ACHN (cell line): ENCODE measurements around the gene KCNIP1.

Experiments used
- DNase-seq: peaks from one replicate; pipeline ENCODE4 v3.0.0-alpha.2; 2015
- in situ Hi-C: cut with HindIII; loops from 2 replicates; pipeline ENCODE4 v1.10.0; 2017; ENCODE audit warnings: low sequenced_read_pairs, low pct_ligation_motif_present, low pct_unique_long_range_greater_than_20kb

The KCNIP1 gene

DNA sequence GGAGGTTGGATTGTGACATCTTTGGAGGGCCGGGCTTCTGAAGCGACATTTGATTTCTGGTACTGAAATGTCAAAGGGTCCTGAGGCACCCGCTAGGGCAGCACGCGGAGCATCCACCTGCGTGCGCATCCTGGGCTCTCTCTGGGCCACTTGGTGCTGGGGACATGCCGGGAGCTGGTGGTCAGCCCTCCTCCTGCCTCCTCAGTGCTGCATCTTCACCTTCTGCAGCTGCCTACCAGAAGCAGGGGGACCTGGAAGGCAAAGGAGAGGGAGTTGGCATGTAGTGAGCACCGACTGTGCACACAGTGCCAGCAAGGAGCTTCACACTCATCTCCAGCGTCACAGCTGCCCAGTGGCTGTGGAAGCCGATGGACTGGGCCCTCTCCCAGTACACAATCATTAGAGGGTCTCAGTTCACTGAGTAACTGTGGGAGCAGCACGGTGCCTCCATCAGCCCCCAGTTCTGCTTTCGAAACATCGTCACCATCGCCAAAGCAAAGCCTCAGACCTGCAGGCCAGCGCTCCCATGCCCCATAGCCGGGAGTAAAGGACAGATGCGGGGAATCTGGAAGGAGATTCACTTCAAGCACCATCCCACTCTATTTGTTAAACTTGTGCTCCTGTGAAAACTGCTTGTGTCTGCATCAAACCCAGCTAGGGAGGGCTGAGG, 138.4 kb downstream of the KCNIP1 start:
- in situ Hi-C loops = no loop called here
- no peak for DNase-seq

DNA sequence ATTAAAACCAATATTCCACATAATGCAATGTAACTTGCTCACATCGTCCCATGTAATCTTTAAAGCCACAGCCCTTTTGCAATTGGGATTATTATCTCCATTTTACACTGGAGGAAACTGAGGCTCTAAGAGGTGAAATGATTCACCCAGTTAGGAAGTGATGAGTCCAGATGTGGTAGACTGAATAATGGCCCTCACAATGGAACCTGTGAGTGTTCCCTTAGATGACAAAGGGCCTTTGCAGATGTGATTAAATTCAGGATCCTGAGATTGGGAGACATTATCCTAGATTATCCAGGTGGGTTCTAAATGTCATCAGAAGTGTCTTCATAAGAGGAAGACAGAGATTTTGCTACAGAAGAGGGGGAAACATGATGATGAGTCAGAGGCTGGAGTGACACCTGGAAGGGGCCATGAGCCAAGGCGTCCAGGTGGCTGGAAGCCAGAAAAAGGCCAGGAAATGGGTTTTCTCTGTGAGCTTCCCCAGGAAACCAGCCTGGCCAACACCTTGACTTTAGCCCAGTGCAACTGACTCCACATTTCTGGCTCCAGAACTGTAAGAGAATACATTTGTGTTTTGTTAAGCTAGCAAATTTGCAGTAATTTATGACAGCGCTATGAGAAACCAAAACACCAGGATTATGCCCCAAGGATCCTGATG, 139.1 kb downstream of the KCNIP1 start:
- in situ Hi-C loops = no loop called here
- no peak for DNase-seq

DNA sequence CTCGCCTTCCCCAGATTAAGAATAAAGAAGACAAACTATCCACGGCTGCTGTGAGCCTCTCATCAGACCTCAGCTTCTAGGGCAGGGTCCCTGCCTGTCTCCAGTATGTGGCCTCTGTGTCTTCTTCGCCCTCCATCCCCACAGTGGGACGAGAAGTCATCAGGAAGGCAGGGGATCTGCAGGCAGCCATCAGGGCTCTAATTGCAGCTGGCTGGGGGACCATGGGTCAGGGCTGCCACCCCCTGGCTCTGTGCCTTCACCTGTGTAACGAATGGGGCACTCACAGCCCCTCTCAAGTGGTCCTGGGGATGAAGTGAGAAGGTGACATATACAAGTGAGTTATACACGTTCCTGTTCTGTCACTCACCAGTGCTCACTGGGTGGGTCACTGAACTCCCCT, 139.8 kb downstream of the KCNIP1 start:
- DNase-seq = no peak
- in situ Hi-C loops = no loop called here

DNA sequence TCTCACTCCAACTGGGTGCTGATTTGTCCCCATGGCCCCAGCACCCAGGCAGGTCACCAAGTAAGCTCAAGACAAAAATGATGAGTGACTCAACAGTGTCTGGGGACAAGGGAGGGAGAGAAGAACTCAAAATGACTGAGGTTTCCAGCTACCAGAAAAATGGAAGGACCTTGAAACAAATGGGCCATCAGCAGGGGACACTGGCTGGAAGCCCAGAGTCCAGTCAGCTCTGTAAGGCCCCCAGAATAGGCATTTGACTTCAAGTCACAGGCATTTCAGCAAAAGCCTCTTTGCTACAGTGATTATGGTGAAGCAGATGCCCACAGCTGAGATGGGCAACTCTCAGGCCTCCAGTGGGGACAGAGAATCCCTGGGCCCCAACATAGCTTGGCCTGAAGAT, 140.7 kb downstream of the KCNIP1 start:
- no peak for DNase-seq
- in situ Hi-C loops = no loop called here

DNA sequence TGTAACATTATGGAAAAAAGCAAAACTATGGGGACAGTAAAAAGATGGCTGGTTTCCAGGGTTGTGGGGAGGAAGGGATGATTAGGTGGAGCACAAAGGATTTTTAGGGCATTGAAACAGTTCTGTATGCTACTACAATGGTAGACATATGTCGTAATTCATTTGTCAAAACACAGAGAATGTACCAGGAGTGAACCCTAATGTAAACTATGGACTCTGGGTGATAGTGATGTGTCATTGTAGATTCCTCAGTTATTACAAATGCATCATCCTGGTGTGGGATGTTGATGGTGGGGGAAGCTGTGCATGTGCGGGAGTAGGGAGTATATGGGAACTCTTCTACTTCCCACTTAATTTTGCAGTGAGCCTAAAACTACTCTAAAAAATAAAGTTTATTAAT, 144.7 kb downstream of the KCNIP1 start:
- in situ Hi-C loops = no loop called here
- peak; percentile 30 for DNase-seq

DNA sequence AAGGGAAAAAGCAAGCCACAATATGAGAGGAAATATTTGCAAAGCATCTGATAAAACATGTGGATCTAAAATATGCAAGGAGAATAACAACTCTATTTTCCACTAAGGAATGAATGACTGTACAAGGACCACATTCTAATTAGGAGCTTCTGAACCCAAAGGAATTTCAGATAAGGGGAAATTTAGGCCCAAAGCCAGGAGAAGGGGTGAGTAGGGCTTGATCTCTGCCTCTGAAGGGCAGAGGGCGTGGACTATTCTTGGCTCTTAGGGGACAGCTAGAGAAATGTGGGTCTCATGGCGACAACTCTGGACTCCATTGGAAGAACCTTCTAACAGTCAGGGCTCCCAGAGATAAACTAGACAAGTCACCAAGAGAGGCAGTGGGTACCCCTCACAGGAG, 147.0 kb downstream of the KCNIP1 start:
- no peak for DNase-seq
- in situ Hi-C loops = no loop called here

DNA sequence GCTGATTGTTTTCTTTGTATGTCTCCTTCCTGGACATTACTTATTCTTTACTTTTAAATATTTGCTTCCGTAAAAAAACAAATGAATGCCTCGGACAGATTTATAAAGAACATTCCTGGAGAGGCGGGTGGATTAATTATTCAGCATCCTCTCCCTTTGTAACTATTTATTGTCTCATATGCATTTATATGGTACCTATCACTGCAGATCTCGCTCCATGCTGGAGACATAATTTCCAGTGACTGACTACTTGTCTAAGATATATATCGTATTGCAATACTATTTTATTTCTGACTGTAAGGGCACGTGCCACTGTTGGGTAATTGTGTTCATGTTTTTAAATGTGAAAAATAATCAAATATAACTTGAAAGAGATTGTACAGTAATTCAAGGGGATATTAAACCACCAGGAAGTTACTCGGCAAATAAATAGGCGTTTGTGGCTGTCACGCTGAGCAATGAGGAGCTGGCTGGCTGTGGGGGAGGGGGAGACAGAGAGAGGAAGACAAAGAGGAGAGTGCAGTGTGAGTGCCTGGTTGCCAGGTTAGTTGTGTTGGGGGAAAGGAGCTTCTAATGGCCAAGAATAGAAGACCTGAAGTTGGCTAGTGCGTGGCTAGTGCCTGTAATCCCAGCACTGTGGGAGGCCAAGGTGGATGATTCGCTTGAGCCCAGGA, 147.9 kb downstream of the KCNIP1 start:
- no peak for DNase-seq
- in situ Hi-C loops = no loop called here

DNA sequence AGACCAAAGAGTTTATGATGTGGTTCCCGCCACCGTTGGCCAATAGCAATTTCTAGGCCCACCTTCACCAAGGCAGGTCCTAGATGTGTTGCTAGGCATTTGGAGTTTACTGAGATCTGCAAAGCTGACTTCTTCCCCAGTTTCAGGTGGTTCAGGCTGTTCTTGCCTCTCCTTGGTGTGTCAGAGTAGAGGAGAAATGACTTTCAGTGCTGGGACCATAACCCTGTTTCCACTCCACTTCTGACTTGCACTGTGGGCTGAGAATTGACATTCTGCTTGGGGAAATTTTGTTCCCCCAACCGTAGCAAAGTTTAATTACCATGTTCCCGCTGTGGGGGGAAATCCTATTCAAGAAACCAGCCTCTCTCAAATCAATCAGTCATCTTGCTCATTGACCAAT, 151.7 kb downstream of the KCNIP1 start:
- no peak for DNase-seq

DNA sequence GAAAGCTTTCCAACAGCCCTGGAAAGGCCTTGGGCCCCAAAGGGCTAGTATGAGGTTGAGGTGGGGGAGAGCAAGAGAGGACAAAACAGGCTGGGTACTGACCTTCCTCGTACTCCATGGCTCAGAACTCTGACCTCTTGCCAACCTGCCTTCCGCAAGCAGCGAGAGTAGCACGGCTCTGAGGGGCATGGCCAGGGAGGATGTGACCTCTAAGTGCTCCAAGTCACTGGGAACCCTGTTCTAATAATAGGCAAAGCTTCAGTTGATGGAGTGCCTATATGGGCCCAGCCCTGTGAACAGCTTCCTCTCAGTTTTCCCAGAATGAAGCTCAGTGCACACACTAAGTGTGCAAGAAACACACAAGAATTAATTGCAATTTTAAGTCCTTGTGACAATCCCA, 152.1 kb downstream of the KCNIP1 start:
- in situ Hi-C loops = no loop called here
- no peak for DNase-seq

More for the DNA sequence above, 151.7 kb downstream of the KCNIP1 start:
- in situ Hi-C loops = no loop called here

DNA sequence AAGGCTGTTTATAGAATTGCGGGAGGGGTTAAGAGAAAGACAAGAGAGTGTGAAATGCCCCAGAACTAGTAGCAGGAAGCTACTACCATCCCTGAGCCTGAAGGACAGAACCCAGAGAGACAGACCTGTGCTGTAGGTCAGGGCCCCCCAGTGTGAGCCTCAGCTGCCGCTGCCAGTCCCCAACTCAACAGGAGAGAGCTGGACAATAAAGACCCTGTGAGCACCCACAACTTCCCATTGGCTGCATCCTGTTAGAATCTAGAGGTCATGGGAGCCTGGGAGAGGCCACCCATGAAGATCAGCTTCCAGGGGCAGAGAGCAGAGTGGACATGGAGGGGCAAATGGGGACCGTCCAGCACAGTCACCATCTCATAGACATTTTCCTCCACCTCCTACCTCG, 152.5 kb downstream of the KCNIP1 start:
- no peak for DNase-seq
- in situ Hi-C loops = no loop called here

DNA sequence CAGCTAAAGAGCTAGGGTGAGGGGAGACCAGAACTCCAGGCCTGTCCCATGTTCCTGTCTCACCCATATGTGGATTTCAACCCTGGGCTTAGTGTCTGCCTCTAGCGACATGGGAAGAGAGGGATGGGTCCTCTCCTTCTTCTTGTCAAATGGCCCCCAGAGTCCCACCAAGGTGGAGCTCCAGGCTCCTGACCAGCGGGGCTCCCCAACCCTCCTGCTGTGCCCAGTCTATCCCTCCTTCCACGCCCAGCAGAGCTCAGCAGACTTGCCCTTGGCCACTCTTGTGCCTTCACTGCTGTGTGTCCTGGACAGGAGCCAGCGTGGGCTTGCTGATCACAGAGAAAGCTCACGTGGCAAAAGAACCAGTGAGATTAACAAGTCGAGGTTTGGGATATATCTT, 156.7 kb downstream of the KCNIP1 start:
- no peak for DNase-seq
- in situ Hi-C loops = no loop called here

DNA sequence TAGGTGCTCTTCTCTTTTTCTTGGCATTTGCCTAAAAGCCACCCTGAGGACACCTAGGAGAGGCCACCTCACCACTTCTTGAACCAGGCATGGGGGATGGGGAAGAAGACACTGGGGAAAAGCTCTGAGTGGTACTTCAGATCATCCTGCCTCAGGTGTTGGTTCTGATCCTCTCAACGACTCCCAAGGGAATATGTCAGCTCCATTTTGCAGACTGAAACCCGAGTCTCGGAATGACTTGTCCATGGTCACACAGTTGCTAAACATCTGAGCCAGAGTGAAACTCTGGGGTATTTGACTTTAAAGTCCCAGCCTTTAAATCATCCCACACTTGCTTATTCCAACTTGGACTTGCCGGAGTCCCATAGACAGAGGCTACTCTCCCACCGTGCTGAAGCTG, 159.1 kb downstream of the KCNIP1 start:
- in situ Hi-C loops = no loop called here
- DNase-seq = no peak

DNA sequence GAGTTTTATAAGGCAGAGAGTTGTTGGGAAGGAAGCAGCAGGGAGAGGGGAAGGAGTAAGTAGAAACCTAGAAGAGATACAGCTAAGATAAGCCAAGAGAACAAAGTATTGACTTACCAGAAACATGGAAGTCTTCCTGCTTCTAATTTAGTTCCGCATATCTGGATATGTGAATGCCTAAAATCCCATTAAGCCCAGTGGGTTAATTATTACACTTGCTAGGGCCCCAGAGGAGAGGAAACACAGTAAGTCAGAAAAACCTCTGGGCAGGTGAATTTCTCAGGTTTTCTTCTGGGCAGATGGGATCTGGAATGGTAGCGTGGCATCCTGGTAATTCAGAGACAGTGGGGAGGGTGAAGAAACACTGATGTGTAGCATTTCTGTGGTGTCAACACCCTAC, 175.0 kb downstream of the KCNIP1 start:
- in situ Hi-C loops = no loop called here
- DNase-seq = no peak

DNA sequence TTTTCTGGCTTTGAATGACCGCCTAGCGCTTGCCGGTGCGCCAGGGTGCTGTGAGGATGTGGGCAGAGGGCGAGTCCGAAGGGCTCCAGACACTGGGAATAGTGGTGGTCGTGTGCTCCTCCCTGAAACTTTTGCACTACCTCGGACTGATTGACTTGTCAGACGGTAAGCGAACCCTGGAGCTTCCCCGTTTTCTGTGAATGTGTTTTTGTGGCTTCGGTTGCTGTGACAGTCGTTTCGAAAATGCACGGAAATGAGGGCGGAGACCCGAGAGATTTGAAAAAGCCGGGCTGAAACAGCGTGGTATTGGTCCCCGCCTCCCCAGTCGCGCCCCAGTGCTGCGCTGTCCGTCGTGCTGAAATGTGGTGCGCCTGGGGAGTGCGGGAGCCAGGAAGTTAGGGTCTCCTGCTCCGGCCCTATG, 177.2 kb downstream of the KCNIP1 start:
- in situ Hi-C loops = no loop called here
- peak; percentile 13 for DNase-seq

DNA sequence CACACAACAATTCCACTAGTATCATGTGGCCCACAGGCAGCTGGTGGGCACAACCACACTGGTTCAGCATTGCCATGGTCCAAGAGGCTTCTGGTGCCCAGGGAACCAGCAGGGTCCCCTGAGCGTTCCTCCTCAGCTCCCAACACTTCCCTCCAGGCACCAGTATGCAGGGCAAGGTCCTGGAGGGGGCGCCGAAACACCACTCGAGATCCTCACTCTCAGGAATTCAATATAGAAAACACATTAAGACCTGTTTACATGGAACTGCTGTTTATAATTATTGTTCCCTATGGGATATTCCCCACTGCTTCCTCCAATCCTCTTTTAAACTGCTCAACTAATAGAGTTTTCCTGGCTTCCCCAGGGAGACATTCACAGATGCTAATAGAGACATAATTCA, 187.8 kb downstream of the KCNIP1 start:
- no peak for DNase-seq
- in situ Hi-C loops = no loop called here

DNA sequence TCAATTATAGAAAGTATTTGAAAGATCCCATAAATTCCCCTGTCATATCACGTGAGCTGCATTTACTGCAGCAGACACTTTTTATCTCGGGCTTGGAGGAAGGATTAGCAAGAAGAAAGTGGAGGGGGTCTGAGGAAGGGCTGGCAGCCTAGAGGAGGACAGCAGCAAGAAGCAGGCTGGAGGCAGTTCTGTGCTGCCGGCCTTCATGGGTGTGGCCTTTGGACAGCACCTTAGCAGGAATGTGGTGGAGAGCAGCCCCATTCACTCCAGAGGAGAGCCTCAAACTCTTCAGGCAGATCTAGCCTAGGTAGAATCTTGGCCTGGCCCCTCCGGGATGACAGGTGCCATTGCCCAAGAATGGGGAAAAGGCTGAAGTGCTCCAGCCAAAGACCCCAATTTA, 189.9 kb downstream of the KCNIP1 start:
- no peak for DNase-seq
- in situ Hi-C loops = no loop called here

DNA sequence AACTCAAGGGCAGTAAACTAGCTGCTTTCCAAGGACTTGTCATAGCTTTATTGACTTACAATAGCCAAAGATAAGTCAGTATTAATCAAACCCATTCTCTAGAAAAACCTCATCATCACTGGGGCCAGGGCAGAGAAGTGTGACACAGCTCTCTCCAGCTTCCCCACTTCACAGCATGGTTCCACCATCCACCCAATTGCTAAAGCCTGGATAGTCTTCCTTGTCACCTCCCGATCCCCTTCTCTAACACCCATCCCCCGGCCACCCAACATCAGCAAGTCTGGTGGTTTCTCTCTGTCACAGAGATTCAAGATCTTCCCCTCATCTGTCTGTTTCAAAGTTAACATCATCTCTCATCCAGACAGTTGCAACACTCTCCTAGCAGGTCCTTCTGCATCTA, 191.1 kb downstream of the KCNIP1 start:
- DNase-seq = no peak

DNA sequence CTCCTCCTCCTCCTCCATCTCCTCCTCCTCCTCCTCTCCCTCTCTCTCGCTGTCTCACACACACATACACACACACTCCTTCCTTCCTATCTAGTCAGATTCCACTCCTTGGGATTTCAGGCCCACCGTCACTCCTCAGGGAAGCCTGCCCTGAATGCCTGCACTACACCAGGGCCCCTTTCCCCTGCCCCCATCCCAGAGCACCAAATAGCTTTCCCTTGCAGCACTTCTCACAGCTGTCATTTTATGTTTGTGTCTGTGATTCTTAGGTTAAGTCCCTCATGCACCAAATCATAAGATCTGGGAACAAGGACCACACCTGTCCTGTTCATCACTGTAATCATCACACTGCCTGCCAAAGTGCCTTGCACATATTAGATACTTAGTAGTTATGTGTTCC, 193.2 kb downstream of the KCNIP1 start:
- in situ Hi-C loops = no loop called here
- DNase-seq = no peak

More for the DNA sequence above, 191.1 kb downstream of the KCNIP1 start:
- in situ Hi-C loops = no loop called here

DNA sequence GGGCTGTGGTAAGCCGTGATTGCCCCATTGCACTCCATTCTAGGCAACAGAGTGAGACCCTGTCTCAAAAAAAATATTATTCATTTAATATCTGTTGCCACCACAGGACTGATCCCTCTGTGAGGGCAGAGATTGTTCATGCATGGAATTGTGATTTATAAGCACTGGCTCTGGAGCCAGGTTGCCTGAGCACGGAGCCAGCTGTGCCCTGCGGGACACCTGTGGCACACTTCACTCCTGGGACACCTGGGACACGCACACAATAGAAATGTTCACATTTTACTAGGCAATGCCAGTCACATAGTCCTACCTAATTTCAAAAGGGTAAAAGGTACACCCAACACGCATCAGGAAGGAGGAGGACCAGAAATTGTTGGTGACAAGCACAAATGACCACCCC, 196.7 kb downstream of the KCNIP1 start:
- no peak for DNase-seq
- in situ Hi-C loops = no loop called here

DNA sequence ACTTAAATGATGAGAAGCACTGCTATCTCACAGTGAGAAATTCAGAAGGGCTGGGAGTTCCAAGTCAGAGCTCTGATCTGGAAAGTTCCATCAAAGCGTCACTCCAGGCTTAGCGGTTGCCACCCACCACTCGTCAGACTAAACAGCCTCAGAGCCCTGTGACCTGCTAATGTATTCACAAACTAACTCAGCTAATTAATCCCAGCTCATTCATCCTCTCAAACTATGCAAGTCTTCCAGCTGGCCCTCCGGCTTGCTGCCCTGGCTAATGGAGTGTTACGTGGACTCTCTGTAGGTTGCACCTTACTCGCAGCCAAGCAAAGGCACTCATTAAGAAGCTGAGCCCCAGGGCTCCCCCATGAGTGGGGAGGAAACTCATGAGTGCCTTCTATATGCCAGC, 197.5 kb downstream of the KCNIP1 start:
- DNase-seq = no peak
- in situ Hi-C loops = no loop called here
